Progenitor cell of endocrine pancreas (in vitro differentiated cells): ENCODE results near the gene EFNB3. TPM values are rescaled to one million over a fixed set of nuclear protein-coding genes. Genes with fewer than 3 reads are reported as not detected.

ENCODE experiments used
- DNase-seq: peaks from one replicate; pipeline ENCODE4 v3.0.0; 2021; ENCODE audit warnings: low spot score; ENCODE audit not compliant: unreplicated experiment
- H3K27ac Mint-ChIP-seq: 2 replicates; pipeline ENCODE4 v1.8.0; 2021; ENCODE audit warnings: mild to moderate bottlenecking, moderate library complexity, mixed read lengths
- H3K27me3 Mint-ChIP-seq: 2 replicates; pipeline ENCODE4 v1.8.0; 2021; ENCODE audit warnings: mixed read lengths
- H3K36me3 Mint-ChIP-seq: 2 replicates; pipeline ENCODE4 v1.8.0; 2022; ENCODE audit warnings: mixed read lengths; ENCODE audit not compliant: insufficient read depth
- H3K4me1 Mint-ChIP-seq: 2 replicates; pipeline ENCODE4 v1.8.0; 2021; ENCODE audit warnings: low read depth, mixed read lengths
- H3K4me3 Mint-ChIP-seq: 2 replicates; pipeline ENCODE4 v1.8.0; 2021; ENCODE audit warnings: low read depth, mild to moderate bottlenecking, moderate library complexity, mixed read lengths
- H3K9me3 Mint-ChIP-seq: 2 replicates; pipeline ENCODE4 v1.8.0; 2021; ENCODE audit warnings: low read depth, mixed read lengths
- CTCF ChIP-seq: fragments of 200-600 bp; sonication (generic); IDR thresholded peaks from one replicate; pipeline ENCODE4 v1.5.0; 2021; ENCODE audit warnings: antibody characterized with exemption, mild to moderate bottlenecking; ENCODE audit not compliant: unreplicated experiment
- total RNA-seq: library from RNA; stranded (reverse); gene quantifications from 2 replicates; pipeline ENCODE4 v1.2.1, GENCODE V29; 2021

EFNB3 gene
- total RNA-seq, 1 donor from 2014 or later, result 34.5 TPM

GRCh38 chr17:7702776-7703175 is 2.2 kb upstream of the EFNB3 start:
- Mint-ChIP-seq H3K9me3 (no peaks in the 10 kb centered on the region), H3K4me1 (peaks cover 26% of the 10 kb centered on the region), H3K4me3 (no peak overlapping the region), H3K36me3 (peaks cover 2% of the 10 kb centered on the region), H3K27ac (no peak overlapping the region), H3K27me3 (peaks cover 7% of the 10 kb centered on the region)
- TF ChIP-seq CTCF, result no peak
- no peak for DNase-seq

GRCh38 chr17:7703584-7704479 is 1.2 kb upstream of the EFNB3 start:
- peak; percentile 61 for DNase-seq
- Mint-ChIP-seq H3K9me3 (no peaks in the 10 kb centered on the region), H3K36me3 (peaks cover 2% of the 10 kb centered on the region), H3K27me3 (peaks cover 7% of the 10 kb centered on the region), H3K4me1 (peaks cover 26% of the 10 kb centered on the region), H3K4me3 (peak overlapping the region; percentile 88), H3K27ac (peak overlapping the region; percentile 95)
- TF ChIP-seq CTCF, result no peak

- no peak for TF ChIP-seq CTCF
- Mint-ChIP-seq H3K27ac (no peak overlapping the region), H3K9me3 (no peaks in the 10 kb centered on the region), H3K4me1 (peaks cover 26% of the 10 kb centered on the region), H3K27me3 (peaks cover 7% of the 10 kb centered on the region), H3K36me3 (peaks cover 9% of the 10 kb centered on the region), H3K4me3 (peak overlapping the region; percentile 88)
- no peak for DNase-seq
These were observed 560 bp downstream of the EFNB3 start for GRCh38 chr17:7705269-7706255.

GRCh38 chr17:7706631-7707354 is 1.8 kb downstream of the EFNB3 start:
- Mint-ChIP-seq H3K4me3 (peak overlapping the region; percentile 88), H3K9me3 (no peaks in the 10 kb centered on the region), H3K36me3 (peaks cover 13% of the 10 kb centered on the region), H3K27me3 (peaks cover 11% of the 10 kb centered on the region), H3K4me1 (peaks cover 28% of the 10 kb centered on the region), H3K27ac (no peak overlapping the region)
- TF ChIP-seq CTCF, result no peak
- DNase-seq, result no peak

- Mint-ChIP-seq H3K4me3 (no peak overlapping the region), H3K36me3 (peaks cover 13% of the 10 kb centered on the region), H3K9me3 (no peaks in the 10 kb centered on the region), H3K4me1 (peaks cover 28% of the 10 kb centered on the region), H3K27me3 (peaks cover 14% of the 10 kb centered on the region), H3K27ac (no peak overlapping the region)
- no peak for TF ChIP-seq CTCF
- no peak for DNase-seq
These were observed 2.4 kb downstream of the EFNB3 start for GRCh38 chr17:7707446-7707845.
